A204.1 (cell line): ENCODE results near the gene MIB2.

ENCODE experiments used
- FAIRE-seq: peaks from 2 replicates; lab custom pipeline; 2012; peaks lifted over from hg19 to GRCh38; lab: Jason Lieb, UNC

MIB2 gene

DNA sequence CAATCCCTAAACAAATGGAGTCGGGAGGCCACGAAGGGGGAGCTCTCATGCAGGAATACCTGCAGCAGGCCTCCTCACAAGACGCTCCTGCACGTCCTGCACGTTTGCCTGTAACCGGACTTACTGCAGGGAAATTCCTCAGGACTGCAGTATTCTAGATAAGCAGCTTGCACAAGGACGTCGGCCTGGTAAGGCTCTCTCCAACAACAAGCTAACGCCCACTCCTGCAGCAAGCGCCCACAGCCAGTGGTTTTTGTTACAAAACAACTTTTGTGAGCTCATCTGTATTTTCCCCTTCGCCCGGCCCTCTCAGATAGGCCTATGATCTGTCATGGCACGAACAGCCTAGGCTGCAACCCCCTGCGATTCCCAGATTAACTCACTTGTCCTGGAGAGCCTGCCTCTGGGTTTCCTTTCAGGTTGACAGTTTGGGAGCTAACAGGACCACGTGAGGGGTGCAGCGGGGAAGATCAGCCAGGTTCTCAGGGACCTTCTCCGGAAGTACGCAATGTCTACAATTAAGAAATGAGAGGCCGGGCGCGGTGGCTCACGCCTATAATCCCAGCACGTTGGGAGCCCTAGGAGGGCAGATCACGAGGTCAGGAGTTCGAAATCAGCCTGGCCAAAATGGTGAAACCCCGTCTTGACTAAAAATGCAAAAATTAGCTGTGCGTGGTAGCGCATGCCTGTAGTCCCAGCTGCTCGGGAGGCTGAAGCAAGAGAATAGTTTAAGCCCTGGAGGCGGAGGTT lies 921 bp upstream of the MIB2 start:
- FAIRE-seq = no peak

DNA sequence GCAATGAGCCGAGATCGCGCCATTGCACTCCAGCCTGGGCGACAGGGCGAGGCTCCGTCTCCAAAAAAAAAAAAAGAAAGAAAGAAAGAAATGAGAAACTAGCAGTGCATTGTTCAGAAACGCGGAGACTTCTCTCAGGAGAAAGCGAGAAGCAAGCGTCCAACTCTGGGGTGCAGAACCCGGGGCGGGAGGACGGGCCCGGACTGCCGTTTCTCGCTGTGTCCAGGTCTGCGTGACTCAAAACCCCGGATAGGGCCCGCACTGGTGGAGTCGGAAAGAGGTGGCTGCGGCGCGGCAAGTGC lies 395 bp upstream of the MIB2 start:
- FAIRE-seq = no peak

DNA sequence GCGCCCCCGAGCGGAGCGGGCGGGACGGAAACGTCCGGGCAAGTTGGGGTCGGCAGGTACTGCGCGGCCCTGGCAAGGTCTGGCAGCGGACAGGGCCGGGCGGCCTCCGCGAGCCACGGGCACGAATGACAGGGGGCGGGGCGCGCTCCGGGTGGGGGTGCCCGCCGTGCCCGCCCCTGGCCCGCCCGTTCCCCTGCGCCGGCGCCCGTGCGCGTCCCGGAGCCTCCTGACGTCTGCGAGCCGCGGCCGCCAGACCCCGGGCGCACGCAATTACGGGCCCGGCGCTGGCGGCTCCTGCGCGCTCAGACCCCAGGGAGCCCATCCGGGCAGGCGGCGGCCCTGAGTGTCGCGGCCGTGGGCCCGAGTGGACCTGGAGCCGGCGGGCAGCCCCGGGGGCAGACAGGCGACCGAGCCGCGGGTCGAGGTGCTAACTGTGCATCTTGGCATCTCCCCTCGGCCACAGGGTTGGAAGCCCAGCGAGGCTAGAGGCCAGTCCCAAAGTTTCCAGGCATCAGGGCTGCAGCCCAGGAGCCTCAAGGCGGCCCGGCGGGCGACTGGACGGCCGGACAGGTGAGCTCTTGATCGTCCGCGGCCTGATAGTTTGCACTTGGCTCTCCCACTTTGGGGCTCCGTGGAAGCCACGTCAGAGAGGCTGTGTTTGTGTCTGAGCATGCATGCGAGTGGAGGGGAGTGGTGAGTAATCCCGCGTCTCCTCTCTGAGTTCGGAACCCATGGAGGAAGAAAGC lies 918 bp downstream of the MIB2 start:
- no peak for FAIRE-seq

DNA sequence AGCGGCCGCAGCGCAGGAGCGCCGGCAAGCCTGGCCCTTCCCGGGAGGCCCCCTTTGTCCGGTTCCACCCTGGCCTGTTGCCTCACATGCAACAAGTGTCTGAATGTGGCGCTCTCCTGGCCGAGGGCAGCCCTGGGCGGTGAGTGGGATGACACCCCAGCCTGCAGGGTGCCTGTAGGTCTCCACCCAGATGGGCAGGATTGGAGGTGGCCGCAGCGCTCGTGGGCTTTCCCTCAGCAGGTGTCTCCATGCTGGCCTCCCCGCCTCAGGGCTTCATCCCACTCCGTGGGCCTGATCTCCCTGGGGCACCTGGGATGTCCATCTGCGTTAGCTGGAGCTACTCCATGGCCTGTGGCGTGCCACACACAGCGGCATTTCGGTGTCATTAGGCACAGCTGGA lies 1.5 kb downstream of the MIB2 start:
- FAIRE-seq = no peak

DNA sequence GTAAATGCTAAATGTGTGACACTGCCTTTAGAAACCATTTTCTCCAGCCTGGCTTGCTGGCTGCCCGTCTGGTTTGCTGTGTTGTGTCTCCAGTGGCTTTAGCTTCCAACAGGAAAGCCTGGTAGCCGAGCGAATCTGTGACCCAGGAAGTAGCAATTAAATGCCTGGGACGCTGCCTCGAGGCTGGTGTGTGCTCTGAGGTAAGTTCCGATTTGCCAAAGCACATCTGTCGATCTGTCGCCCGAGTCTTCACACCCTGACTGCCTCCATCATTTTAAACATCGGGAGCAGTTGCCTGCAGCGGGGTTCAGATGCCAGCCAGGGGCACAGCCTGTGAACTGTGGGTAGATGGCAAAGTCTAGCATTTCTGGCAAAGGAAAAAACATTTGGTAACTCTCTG lies 2.2 kb downstream of the MIB2 start:
- FAIRE-seq = no peak

DNA sequence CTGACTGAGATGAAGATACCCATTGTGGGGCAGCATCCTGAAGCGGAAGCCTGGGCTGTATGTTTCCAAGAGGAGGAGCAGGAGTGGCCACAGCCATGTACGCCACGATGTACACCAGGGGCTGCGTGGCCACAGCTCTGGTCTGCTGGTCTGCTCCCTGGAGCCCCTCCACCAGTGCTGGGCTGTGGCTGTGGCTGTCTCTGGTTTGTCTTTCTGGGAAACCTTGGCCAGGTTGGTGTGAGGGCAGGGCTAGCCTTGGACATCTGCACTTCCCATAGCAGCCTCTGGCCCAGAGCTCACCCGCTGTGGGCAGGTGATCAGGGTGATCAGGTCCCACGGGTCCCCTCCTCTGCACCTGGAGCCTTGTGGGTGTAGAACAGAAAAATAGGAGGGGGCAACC lies 2.6 kb downstream of the MIB2 start:
- no peak for FAIRE-seq

DNA sequence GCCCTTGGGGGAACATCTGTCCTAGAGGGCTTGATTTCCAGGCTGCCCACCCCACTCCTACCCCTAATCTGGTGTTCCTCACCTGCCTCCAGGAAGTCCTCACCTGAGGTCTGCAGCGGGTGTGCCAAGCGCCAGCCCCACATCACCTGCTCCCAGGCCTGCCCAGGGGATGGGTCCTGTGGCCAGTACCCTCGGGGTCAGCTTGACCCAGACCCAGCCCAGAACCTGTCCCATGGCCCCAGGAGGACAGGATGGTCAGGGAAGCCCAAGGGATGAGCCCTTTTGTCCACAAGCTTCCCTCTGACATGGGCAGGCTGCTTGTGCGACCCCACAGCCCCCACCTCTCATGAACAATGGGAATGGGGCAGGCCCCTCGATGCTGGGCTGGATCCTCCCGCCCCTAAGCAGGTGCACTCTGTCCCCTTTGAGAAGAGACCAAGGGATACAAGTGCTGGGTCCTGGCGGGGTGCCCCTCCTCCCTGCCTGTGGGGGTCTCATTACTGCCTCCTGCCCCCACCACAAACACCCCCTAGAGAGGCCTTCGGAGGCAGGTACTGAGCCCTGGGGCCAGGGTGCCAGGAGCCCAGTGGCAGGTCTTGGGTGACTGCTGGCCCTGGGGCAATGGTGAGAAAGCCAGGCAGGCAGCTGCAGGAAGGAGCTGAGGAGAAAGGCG lies 3.2 kb downstream of the MIB2 start:
- no peak for FAIRE-seq

DNA sequence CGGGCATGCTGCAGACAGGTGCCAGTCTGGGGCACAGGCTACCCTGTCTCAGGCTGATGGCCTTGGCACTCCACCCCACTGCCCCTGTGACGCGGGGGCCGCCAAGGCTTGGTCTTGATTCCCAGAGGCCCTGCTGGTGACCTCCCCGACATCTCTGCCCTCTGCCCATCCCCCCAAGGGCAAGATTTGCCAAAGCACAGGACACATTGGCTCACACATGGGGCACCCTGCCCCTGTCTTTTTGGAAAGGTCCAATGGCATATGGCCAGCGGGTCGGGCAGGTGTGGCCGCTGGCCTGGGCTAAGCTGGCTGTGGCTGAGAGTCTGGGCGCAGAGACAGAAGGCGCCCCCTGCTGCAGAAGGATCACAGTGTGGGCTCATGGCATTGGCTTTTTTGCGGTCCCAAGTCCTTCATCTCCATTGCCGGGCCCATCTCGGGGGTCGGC lies 4.6 kb downstream of the MIB2 start:
- no peak for FAIRE-seq

DNA sequence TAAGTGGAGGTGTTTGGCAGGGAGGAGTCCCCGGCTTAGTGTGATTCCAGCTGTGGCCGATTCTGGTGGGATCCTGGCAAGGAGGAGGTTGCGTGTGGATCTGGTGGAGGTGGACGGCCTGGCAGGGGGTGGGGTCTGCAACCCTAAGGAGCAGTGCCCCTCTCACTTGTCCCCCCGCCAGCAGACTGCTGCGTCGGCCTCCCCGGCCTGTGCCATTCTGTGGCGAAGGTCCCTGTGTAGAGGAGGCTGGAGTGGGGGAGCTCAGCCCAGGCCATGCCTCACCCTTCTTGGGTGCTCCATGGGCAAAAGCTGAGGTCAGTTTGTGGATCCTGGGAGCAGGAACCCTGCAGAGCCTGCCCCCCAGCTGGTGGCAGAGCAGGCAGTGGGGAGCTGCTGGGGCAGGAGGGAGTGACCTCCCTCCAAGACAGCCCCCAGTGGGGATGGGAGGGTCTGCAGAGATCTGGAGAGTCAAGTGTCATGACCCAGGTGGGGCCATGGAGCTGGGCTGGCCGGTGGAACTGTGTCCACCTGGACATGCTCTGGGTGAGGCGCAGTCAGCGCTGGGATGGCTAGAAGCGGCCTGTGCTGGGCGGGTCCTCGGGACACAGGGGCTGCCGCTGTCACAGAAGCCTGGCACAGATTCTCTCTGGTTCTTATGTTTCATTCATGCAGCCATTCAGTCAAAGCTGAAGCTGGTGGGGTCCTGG lies 5.3 kb downstream of the MIB2 start:
- no peak for FAIRE-seq

DNA sequence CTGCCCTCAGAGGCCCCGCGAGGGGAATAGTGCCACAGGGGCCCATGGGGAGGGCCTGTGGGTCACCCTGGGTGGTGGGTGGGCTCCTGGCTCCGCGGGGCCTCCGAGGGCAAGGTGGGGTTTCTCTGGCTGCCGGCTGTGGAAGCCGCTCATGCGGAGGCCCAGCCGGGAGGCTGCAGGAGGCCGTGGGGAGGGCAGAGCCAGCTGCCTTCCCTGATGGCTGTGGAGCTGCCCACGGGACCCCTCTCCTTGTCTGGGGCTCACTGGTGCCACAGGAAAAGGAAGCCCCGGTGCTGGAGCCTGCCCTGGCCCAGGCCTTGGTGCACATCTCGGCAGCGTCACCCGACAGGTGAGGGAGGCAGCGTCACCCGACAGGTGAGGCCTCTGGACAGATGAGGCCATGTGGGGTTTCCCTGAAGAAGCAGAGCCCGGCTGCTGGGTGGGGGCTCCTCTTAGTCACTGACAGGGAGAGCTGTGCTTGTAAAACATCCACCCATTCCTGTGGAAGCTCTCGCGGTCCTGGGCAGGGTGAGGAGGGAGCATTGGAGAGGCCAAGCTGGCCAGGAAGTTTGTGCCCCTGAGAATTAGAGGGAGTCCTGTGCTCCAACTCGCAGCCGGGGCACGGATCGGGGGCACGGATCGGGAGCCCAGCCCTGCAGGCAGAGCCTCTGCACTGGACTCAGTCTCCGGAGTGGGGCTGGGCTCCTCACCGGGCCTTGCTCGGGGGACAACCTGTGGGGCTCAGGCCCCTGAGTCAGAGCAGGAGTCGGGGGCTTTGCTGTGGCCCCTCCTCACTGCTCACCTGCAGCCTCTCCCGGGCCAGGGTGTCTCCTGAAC lies 6.1 kb downstream of the MIB2 start:
- FAIRE-seq = no peak

DNA sequence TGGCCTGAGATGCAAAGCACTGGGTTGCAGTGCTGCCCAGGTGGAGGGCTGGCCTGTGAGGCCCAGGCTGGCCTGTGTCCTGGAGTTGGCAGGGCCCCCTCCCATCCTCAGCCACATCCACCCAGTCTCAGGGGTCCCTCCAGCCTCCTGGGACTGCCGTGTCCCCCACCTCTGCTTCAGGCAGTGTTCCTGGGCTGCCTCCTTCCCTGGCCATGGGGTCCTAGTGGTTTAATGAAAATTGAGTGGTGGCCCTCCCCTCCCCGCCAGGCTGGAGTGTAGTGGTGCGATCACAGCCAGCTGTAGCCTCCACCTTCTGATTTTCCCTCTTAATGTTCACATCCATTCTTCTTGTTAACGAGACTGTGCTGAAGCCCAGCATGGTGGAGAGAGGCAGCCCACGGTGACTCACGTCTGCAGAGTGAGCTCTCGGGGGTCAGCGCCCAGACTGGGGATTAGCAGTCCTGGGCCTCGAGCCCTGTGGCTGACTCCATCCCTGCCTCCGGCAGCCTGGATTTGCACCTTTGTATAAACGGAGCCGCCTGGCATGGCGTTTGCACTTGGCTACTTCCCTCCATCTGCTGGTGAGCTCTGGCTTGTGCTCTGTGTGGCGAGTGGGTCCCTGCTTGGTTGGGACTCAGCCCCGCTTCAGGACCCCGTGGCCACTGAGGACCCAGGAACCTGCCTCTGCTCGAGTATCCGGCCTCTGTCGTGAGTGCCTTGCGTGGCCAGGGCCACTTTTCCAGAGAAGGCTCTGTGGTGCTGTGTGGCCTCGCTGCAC lies 6.9 kb downstream of the MIB2 start:
- FAIRE-seq = no peak

DNA sequence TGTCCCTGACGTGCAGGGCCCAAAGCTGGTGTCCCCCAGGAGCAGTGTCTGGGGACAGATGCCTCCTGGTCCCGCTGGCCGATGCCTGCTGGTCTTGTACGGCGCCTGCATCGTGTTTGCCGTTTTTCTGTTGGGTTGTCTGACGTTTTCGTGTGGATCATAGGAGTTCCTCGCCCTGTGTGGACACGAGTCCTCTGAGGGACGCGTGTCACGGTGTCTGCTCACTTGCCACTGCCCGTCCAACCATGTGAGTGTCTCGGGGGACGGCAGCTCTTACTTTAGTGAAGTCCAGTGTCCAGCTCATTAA lies 7.4 kb downstream of the MIB2 start:
- no peak for FAIRE-seq

DNA sequence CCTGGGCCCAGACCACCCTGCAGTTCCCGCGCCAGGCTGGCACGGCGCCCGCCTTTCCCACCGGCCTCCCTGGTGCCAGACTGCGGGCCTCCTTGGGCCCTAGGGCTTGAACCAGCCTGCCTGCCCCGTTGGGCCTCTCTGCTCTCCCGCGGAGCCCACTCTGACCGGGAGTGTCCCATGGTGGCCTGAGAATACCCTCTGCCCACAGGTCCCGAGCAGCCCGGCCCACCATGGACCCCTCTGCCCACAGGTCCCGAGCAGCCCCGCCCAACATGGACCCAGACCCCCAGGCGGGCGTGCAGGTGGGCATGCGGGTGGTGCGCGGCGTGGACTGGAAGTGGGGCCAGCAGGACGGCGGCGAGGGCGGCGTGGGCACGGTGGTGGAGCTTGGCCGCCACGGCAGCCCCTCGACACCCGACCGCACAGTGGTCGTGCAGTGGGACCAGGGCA lies 7.9 kb downstream of the MIB2 start:
- FAIRE-seq = no peak

DNA sequence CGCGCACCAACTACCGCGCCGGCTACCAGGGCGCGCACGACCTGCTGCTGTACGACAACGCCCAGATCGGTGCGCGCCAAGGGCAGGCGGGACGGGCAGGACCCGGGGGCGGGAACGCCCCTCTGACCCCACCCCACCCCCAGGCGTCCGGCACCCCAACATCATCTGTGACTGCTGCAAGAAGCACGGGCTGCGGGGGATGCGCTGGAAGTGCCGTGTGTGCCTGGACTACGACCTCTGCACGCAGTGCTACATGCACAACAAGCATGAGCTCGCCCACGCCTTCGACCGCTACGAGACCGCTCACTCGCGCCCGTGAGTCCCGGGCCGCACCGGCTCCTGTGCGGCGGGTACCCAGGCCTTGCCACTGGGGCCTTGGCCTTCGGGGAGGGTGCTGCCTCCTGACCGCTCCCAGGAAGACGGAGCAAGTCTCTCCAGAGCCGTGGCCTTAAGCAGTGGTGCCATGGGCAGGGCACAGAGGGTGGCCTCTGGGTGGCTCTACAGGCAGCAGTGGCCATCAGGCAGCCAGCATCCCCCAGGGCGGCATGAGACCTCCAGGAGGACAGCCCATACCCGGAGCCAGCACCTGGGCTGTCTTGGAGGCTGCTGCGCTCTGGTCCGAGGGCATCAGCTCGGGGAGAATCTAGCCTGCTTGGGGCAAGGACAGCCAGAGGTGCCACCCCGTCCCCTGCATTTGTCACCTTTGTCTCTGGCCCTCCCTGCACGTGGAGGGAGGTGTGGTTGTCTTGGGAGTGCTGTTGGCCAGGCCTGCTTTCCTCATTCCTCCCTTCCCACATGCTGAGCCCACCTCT lies 8.5 kb downstream of the MIB2 start:
- no peak for FAIRE-seq

DNA sequence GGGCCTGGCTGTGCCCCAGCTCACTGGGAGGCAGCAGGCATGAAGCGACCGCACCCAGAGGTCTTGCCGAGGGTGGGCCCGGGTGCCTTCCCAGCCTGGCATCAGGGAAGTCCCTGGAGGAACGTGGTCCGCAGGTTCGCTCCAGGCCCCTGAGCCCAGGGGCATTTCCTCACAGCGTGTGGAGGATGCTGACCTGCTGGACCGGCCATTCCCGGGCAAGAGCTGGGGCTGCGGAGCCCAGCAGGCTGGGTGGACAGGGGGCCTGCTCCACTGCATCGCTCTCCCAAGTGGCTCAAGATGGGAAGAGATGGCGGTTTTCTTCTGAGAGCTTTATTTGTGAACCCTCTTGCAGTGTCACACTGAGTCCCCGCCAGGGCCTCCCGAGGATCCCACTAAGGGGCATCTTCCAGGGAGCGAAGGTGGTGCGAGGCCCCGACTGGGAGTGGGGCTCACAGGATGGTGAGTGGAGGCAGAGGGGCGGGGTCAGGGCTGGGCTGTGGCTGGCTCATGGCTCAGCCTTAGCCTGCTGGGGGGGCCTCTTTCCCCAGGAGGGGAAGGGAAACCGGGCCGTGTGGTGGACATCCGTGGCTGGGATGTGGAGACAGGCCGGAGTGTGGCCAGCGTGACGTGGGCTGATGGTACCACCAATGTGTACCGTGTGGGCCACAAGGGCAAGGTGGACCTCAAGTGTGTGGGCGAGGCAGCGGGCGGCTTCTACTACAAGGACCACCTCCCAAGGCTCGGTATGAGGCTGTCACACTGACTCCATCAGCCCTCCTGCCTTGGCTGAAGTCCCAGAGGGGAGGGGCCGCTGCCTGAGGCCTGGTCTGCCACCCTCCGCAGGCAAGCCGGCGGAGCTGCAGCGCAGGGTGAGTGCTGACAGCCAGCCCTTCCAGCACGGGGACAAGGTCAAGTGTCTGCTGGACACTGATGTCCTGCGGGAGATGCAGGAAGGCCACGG lies 9.4 kb downstream of the MIB2 start:
- no peak for FAIRE-seq

DNA sequence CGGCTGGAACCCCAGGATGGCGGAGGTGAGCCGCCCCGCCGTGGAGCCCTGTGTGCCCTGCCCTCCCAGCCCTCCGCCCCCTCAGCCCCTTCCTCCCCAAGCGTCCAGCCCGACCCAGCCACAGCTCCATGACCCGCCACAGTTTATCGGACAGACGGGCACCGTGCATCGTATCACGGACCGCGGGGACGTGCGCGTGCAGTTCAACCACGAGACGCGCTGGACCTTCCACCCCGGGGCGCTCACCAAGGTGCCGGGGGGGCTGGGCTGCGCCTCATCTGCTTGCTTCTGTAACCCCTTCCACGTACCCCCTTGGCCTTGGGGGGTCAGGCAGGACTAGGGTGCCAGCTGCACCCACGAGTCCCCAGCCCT lies 10.1 kb downstream of the MIB2 start:
- FAIRE-seq = no peak

DNA sequence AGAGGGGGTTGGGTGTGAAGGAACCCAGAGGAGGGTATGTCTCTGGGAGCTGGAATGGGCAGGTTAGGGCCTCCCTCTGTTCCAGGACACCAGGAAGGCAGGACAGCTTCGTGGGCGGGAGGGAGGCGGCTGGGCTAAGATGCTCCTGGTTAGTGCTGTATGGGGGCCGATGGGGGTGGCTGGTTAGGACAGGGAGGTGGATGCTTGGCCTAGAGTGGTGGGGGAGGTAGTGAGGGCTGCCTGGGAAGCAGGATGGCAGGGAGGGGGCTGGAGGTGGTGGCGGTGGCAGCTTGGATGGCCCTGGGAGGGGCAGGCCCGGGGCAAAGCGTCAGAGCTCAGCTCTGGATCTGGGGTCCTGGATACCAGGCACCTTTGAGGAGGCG lies 10.5 kb downstream of the MIB2 start:
- no peak for FAIRE-seq

DNA sequence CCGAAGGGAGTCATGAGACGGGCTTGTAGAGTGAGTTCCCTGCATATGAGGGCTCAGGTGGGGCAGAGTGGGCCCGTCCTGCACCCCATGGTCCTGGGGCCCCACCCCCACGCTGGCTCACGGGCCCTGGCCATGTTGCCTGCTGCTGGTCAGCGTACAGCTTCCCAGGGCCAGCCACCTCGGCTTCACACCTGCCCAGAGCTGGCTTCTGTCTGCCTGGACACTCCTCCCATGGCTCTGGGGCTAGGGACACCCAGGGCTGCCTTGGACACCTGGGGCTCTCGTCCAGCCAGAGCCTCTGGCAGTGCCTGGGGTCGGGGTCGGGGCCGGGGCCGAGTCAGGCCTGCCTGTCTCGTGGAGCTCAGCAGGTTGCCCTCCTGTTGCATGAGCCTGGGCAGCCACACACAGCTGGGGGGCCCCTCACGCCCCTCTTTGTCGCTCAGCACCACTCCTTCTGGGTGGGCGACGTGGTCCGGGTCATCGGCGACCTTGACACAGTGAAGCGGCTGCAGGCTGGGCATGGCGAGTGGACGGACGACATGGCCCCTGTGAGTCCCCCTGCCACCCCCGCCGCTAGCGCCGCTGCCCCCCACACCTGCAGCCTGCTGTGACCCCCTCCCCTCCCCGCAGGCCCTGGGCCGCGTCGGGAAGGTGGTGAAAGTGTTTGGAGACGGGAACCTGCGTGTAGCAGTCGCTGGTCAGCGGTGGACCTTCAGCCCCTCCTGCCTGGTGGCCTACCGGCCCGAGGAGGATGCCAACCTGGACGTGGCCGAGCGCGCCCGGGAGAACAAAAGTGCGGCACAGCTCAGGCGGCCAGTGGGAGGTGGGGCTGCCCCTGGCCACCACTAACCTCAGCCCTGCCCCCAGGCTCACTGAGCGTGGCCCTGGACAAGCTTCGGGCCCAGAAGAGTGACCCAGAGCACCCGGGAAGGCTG lies 11.2 kb downstream of the MIB2 start:
- FAIRE-seq = no peak
